ENCODE results near the gene DPEP2. TPM values are rescaled to one million over a fixed set of nuclear protein-coding genes. Genes with fewer than 3 reads are reported as not detected.
"Not testable (repeated sequence)": the region's sequence is repeated elsewhere in the genome, so short reads cannot be mapped to it uniquely, and the experiment has no call there.

The DPEP2 gene
- total and polyA plus RNA-seq, 2 experiments from 2014 or later, result not detected

DNA sequence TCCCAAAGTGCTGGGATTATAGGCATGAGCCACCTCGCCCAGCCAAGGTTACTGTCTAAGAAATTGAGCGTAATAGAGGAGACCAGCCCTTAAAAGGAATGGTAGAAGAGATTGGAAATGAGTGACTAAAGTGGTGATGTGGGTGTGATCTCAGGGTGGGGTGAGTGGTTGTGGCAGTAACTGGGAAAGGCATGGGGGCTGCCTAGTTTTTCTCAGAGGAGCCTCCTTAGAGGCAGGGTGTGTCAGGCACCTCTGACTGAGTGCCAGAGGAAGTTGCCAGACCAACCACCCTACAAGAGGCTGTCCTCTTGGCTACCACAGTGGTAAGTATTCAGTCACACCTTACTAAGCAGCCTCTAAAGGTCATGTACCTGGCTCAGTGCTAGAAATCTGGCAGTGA, 32.7 kb upstream of the DPEP2 start (continued):
- no peak for TF ChIP-seq ZNF114 (CRISPR knock-in tag; IDR thresholded peaks at IDR 0.05)
- TF ChIP-seq, protein P1, sequence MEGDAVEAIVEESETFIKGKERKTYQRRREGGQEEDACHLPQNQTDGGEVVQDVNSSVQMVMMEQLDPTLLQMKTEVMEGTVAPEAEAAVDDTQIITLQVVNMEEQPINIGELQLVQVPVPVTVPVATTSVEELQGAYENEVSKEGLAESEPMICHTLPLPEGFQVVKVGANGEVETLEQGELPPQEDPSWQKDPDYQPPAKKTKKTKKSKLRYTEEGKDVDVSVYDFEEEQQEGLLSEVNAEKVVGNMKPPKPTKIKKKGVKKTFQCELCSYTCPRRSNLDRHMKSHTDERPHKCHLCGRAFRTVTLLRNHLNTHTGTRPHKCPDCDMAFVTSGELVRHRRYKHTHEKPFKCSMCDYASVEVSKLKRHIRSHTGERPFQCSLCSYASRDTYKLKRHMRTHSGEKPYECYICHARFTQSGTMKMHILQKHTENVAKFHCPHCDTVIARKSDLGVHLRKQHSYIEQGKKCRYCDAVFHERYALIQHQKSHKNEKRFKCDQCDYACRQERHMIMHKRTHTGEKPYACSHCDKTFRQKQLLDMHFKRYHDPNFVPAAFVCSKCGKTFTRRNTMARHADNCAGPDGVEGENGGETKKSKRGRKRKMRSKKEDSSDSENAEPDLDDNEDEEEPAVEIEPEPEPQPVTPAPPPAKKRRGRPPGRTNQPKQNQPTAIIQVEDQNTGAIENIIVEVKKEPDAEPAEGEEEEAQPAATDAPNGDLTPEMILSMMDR (conservative IDR thresholded peaks at IDR 0.05; ENCODE audit: low read depth in 2 of 2), result no peak

- not testable (repeated sequence) for ATAC-seq; H3K27ac Mint-ChIP-seq; H2AFZ ChIP-seq; H3K9me3 Mint-ChIP-seq; H3K4me3 ChIP-seq; H3K27me3 ChIP-seq (ENCODE audit: insufficient read depth); H3K9me2 ChIP-seq (ENCODE audit: insufficient read depth); H3F3A ChIP-seq (replicated peaks; ENCODE audit: low read depth); H3K27ac ChIP-seq (ENCODE audit: low read depth); H3K36me3 ChIP-seq (ENCODE audit: insufficient read depth); H3K4me1 Mint-ChIP-seq; H3K4me3 Mint-ChIP-seq; H4K20me1 ChIP-seq (replicated peaks; ENCODE audit: insufficient read depth); H3K79me2 ChIP-seq (replicated peaks; ENCODE audit: insufficient read depth); H3K27me3 Mint-ChIP-seq (ENCODE audit: insufficient read depth, low read depth, poor library complexity); H3K4me1 ChIP-seq (ENCODE audit: insufficient read depth); DNase-seq (ENCODE audit: low spot score); H3K4me2 ChIP-seq
- peaks cover 24% of the 10 kb centered on the region for H3K36me3 Mint-ChIP-seq (ENCODE audit: low read depth)
These were observed 30.8 kb upstream of the DPEP2 start for GRCh38 chr16:68030108-68030507.

- no peak overlapping the region for H3K4me3 Mint-ChIP-seq
- H3K36me3 Mint-ChIP-seq (ENCODE audit: low read depth), result peaks cover 24% of the 10 kb centered on the region
- TF ChIP-seq, protein P1 (conservative IDR thresholded peaks at IDR 0.05; ENCODE audit: low read depth in 2 of 2), result no peak
- TF ChIP-seq EZH2 (IDR thresholded peaks at IDR 0.05; ENCODE audit: low read depth, unreplicated experiment) (no peak), ZNF331 (CRISPR knock-in tag; IDR thresholded peaks at IDR 0.05; ENCODE audit: low read depth) (no peak), REST (IDR thresholded peaks at IDR 0.05; ENCODE audit: unreplicated experiment) (no peak)
These were observed 29.7 kb upstream of the DPEP2 start for GRCh38 chr16:68028996-68029395.

More at GRCh38 chr16:68028996-68029395, 29.7 kb upstream of the DPEP2 start:
- no peak overlapping the region for H3K27ac Mint-ChIP-seq
- no peaks in the 10 kb centered on the region; the same call in 1 of the 2 replicates for H4K20me1 ChIP-seq (replicated peaks; ENCODE audit: insufficient read depth)
- no peak for DNase-seq (ENCODE audit: low spot score)
- peaks cover 12% of the 10 kb centered on the region for H3K79me2 ChIP-seq (replicated peaks; ENCODE audit: insufficient read depth)
- H3K9me2 ChIP-seq (ENCODE audit: insufficient read depth), result no peaks in the 10 kb centered on the region
- no peak overlapping the region for H3K4me3 ChIP-seq
- no peak overlapping the region for H2AFZ ChIP-seq
- no peak for ATAC-seq
- H3K4me1 ChIP-seq (ENCODE audit: insufficient read depth), result peaks cover 4% of the 10 kb centered on the region; the same call in 1 of the 2 replicates
- H3K4me1 Mint-ChIP-seq, result peaks cover 4% of the 10 kb centered on the region; the same call in 1 of the 3 replicates
- H3K27ac ChIP-seq (ENCODE audit: low read depth), result no peak overlapping the region
- no peaks in the 10 kb centered on the region for H3K36me3 ChIP-seq (ENCODE audit: insufficient read depth)
- H3K4me2 ChIP-seq, result no peak overlapping the region
- H3K27me3 ChIP-seq (ENCODE audit: insufficient read depth), result no peaks in the 10 kb centered on the region
- no peaks in the 10 kb centered on the region for H3K27me3 Mint-ChIP-seq (ENCODE audit: insufficient read depth, low read depth, poor library complexity)
- no peaks in the 10 kb centered on the region for H3F3A ChIP-seq (replicated peaks; ENCODE audit: low read depth)
- no peaks in the 10 kb centered on the region for H3K9me3 Mint-ChIP-seq

All from GM23338 (cell line).